Neuron (in vitro differentiated cells): ENCODE results near the gene SGK2.

Experiments used
- H2AFZ ChIP-seq: one replicate; pipeline ENCODE4 v1.6.1; 2013; ENCODE audit warnings: low read depth, mild to moderate bottlenecking, inconsistent platforms, low read length, moderate library complexity
- H3K27me3 ChIP-seq: one replicate; pipeline ENCODE4 v1.6.1; 2013; ENCODE audit warnings: low read length; ENCODE audit not compliant: insufficient read depth
- H3K36me3 ChIP-seq: one replicate; pipeline ENCODE4 v1.6.1; 2013; ENCODE audit warnings: low read length; ENCODE audit not compliant: insufficient read depth
- H3K4me1 ChIP-seq: one replicate; pipeline ENCODE4 v1.6.1; 2013; ENCODE audit warnings: low read length; ENCODE audit not compliant: insufficient read depth
- H3K4me3 ChIP-seq: 2 replicates; pipeline ENCODE4 v1.5.1; 2013; ENCODE audit warnings: mild to moderate bottlenecking, low read length, moderate library complexity
- H3K9me3 ChIP-seq: one replicate; pipeline ENCODE4 v1.6.1; 2013; ENCODE audit warnings: low read length

SGK2 gene

GRCh38 chr20:43530321-43531090 lies 28.3 kb upstream of the SGK2 start:
- Histone ChIP-seq H3K9me3 (no peaks in the 10 kb centered on the region), H3K27me3 (no peaks in the 10 kb centered on the region), H3K4me3 (no peak overlapping the region), H3K4me1 (no peaks in the 10 kb centered on the region), H2AFZ (no peak overlapping the region), H3K36me3 (peaks cover 3% of the 10 kb centered on the region)

GRCh38 chr20:43531091-43531443 lies 27.8 kb upstream of the SGK2 start:
- Histone ChIP-seq H3K9me3 (no peaks in the 10 kb centered on the region), H3K36me3 (peaks cover 3% of the 10 kb centered on the region)

GRCh38 chr20:43532416-43533055 lies 26.3 kb upstream of the SGK2 start:
- Histone ChIP-seq H3K4me1 (no peaks in the 10 kb centered on the region), H3K4me3 (no peak overlapping the region), H2AFZ (no peak overlapping the region), H3K27me3 (no peaks in the 10 kb centered on the region), H3K9me3 (no peaks in the 10 kb centered on the region), H3K36me3 (peaks cover 3% of the 10 kb centered on the region)

More at GRCh38 chr20:43531091-43531443, 27.8 kb upstream of the SGK2 start:
- Histone ChIP-seq H2AFZ (no peak overlapping the region), H3K4me1 (no peaks in the 10 kb centered on the region), H3K4me3 (no peak overlapping the region), H3K27me3 (no peaks in the 10 kb centered on the region)

- no peaks in the 10 kb centered on the region for H3K4me1 ChIP-seq
- H3K4me3 ChIP-seq: no peak overlapping the region
These were observed 25.8 kb upstream of the SGK2 start for GRCh38 chr20:43533060-43533459.

DNA sequence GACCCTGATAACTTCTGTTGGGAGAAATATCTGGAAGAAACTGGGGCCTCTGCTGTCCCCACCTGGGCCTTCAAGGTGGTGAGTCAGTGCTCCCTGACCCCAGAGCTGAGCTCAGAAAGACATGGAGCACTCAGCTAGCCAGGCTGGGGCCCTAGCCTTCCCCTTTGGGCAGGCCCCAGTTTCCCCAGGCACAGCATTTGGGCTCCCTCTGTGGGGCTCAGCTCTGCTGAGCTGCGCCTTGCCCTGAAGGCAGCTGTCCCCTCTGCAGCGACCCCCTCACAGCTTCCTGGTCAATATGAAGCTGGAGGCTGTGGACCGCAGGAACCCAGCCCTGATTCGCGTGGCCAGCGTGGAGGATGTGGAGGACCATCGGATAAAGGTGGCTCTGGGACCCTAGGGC lies 24.8 kb upstream of the SGK2 start:
- no peaks in the 10 kb centered on the region for H3K9me3 ChIP-seq
- H3K4me1 ChIP-seq: no peaks in the 10 kb centered on the region
- H3K27me3 ChIP-seq: no peaks in the 10 kb centered on the region
- no peak overlapping the region for H2AFZ ChIP-seq
- peaks cover 3% of the 10 kb centered on the region for H3K36me3 ChIP-seq
- H3K4me3 ChIP-seq: no peak overlapping the region

More at GRCh38 chr20:43533060-43533459, 25.8 kb upstream of the SGK2 start:
- Histone ChIP-seq H3K27me3 (no peaks in the 10 kb centered on the region), H2AFZ (no peak overlapping the region), H3K9me3 (no peaks in the 10 kb centered on the region), H3K36me3 (peaks cover 3% of the 10 kb centered on the region)

- Histone ChIP-seq H2AFZ (no peak overlapping the region), H3K27me3 (no peaks in the 10 kb centered on the region), H3K36me3 (peaks cover 3% of the 10 kb centered on the region), H3K4me3 (no peak overlapping the region), H3K9me3 (no peaks in the 10 kb centered on the region), H3K4me1 (no peaks in the 10 kb centered on the region)
These were observed 24.0 kb upstream of the SGK2 start for GRCh38 chr20:43534791-43535350.

DNA sequence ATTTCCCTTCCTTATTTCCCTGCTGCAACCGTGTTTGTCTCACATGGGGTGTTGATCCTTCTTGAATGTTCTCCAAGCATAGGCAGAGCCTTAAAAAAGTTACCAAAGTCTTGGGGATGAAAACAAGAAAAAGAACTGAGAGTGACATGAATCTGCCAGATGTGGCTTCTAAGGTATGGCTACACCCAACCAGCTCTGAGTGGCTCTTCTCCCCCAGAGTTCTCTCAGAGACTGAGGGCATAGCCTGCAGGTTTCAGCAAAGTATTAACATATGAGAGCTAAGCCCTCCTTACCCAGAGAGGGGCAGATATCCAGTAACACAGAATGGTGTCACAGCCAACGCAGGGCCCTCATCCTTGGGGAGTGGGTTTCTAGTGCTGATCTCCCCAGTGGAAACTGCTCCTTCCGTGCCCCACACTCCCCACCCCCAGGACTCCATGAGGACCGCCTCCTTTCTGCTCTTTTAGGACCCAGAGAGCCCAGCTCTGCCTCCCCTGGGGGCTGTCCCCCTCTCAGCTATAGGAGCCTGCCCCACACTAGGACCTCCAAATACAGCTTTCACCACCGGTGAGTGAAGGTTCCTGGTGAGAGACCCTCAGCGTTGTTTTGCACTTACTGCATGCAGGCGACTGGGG lies 23.3 kb upstream of the SGK2 start:
- Histone ChIP-seq H3K27me3 (no peaks in the 10 kb centered on the region), H3K4me3 (no peak overlapping the region), H3K4me1 (no peaks in the 10 kb centered on the region), H2AFZ (no peak overlapping the region), H3K36me3 (peaks cover 4% of the 10 kb centered on the region), H3K9me3 (no peaks in the 10 kb centered on the region)

DNA sequence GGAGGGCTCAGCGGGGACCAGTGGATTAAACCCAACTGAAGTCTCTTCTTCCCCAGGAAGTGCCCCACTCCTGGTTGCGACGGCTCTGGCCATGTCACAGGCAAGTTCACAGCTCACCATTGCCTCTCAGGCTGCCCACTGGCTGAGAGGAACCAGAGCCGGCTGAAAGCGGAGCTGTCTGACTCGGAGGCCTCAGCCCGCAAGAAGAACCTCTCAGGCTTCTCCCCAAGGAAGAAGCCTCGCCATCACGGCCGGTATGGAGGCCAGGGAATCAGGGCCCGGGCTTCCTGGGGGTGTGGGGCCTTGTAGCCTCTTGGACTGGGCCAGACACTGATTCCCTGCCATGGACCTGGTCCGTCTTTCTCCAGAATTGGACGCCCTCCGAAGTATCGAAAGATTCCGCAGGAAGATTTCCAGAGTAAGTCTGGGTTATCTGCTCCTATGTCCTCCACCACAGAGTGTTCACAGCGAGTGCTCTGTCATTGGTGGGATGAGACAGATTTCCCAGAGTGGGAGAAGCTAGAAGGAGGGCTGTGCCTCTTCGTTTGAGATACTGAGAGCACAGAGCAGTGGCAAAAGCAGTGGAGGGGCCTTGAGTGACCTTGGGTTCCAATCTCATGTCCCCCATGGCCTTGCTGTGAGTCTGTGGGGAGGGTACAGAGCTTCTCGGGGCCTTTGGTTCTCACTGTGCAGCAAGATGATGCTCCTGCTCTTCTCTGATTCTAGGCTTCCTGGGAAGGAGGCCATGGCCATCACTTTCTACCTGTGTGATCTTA lies 22.6 kb upstream of the SGK2 start:
- no peak overlapping the region for H3K4me3 ChIP-seq
- no peak overlapping the region for H2AFZ ChIP-seq
- no peaks in the 10 kb centered on the region for H3K9me3 ChIP-seq
- peaks cover 6% of the 10 kb centered on the region for H3K36me3 ChIP-seq
- no peaks in the 10 kb centered on the region for H3K27me3 ChIP-seq
- no peaks in the 10 kb centered on the region for H3K4me1 ChIP-seq

DNA sequence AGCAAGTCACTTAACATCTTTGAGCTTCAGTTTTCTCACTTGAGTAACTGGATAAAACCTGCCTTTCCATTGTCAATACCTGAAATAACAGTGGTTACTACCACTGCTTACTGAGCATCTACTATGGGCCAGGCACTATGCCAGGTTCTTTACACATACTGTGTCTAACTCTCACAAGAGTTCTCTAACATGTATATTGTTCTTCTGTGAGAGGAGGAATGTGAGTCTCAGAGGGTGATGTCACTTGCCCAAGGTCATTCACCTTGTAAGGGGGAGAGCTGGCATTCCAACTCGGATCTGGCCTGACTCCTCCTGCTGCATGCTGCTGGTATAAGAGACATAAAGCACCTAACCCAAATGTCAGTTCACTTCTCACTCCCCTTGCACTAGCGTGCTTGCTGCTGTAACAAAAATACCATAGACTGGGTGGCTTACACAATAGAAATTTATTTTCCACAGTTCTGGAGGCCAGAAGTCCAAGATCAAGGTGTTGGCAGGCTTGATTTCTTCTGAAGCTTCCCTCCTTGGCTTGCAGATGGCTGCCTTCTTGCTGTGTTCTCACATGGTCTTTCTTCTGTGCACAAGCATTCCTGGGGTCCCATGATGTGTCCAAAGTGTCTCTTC lies 21.9 kb upstream of the SGK2 start:
- Histone ChIP-seq H3K36me3 (peaks cover 6% of the 10 kb centered on the region), H3K4me3 (no peak overlapping the region), H2AFZ (no peak overlapping the region), H3K4me1 (no peaks in the 10 kb centered on the region), H3K27me3 (no peaks in the 10 kb centered on the region), H3K9me3 (no peaks in the 10 kb centered on the region)

DNA sequence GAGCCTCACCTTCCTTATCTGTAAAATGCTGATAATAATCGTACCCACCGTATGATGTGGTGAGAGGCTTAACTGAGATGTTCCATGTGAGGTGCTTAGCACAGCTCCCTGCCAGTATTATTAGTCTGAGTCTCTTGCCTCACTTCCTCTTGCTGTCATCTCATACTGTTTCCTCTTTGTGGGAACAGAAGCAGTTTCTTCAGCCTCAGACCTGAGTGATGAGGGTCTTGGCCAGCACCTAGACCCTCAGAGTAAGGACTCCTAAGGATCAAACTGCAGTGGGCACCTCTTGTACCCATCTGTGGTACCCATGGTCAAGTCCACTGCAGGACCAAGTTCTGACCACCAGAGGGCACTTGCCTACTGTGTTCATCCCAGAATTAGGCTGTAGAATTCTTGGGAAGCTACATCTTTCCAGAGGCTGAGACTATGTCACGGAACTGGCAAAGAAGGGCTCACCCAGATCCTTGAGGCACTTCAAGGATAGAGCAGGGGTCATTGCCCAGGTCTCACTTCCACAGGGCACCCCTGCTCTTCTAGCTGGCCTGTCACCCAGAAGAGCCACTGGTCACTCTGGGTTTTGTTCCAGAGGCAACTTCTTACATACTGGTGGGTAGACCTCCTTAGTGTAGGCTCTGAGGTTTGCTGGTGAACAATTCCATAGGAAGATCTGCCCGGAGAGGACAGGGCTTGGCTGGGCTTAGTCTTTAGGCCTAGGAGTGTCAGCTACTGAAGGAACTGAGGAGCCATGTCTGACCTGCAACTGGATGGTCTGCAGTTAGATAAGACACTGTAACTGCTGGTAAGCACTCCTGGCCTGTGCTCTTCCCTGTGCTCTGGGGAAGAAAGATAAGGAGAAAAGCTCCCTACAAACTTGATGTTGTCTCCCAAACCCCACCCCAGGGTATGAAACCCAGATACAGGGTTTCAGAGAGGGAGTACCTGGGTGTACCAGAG lies 20.6 kb upstream of the SGK2 start:
- H3K27me3 ChIP-seq: no peaks in the 10 kb centered on the region
- no peak overlapping the region for H3K4me3 ChIP-seq
- H3K36me3 ChIP-seq: peaks cover 6% of the 10 kb centered on the region
- H3K9me3 ChIP-seq: no peaks in the 10 kb centered on the region
- H3K4me1 ChIP-seq: no peaks in the 10 kb centered on the region
- H2AFZ ChIP-seq: no peak overlapping the region

GRCh38 chr20:43538878-43539700 lies 19.7 kb upstream of the SGK2 start:
- no peak overlapping the region for H3K4me3 ChIP-seq
- no peaks in the 10 kb centered on the region for H3K4me1 ChIP-seq
- peaks cover 9% of the 10 kb centered on the region for H3K36me3 ChIP-seq
- no peak overlapping the region for H2AFZ ChIP-seq
- no peaks in the 10 kb centered on the region for H3K9me3 ChIP-seq
- no peaks in the 10 kb centered on the region for H3K27me3 ChIP-seq
